BLaER1 (cell line): Measurements from ENCODE around the gene ALDH3A2.
"Not testable (repeated sequence)": the region's sequence is repeated elsewhere in the genome, so short reads cannot be mapped to it uniquely, and the experiment has no call there.

ENCODE experiments used
- H3K27ac ChIP-seq: shearing (Covaris generic); formaldehyde crosslinking; 2 replicates; pipeline ENCODE4 v1.8.1; 2022
- H3K27me3 ChIP-seq: shearing (Covaris generic); formaldehyde crosslinking; 2 replicates; pipeline ENCODE4 v1.8.1; 2022
- H3K36me3 ChIP-seq: shearing (Covaris generic); formaldehyde crosslinking; 2 replicates; pipeline ENCODE4 v1.8.1; 2022
- H3K4me1 ChIP-seq: shearing (Covaris generic); formaldehyde crosslinking; 2 replicates; pipeline ENCODE4 v1.8.1; 2022
- H3K4me2 ChIP-seq: shearing (Covaris generic); formaldehyde crosslinking; 2 replicates; pipeline ENCODE4 v1.8.1; 2022
- H3K4me3 ChIP-seq: shearing (Covaris generic); formaldehyde crosslinking; 2 replicates; pipeline ENCODE4 v1.8.1; 2022
- H3K9ac ChIP-seq: shearing (Covaris generic); formaldehyde crosslinking; 2 replicates; pipeline ENCODE4 v1.8.1; 2022
- H3K9me3 ChIP-seq: shearing (Covaris generic); formaldehyde crosslinking; 2 replicates; pipeline ENCODE4 v1.8.1; 2022
- H4K20me1 ChIP-seq: shearing (Covaris generic); formaldehyde crosslinking; 2 replicates; pipeline ENCODE4 v1.8.1; 2022
- Cebpa-rat ChIP-seq: shearing (Covaris generic); IDR thresholded peaks from 2 replicates; pipeline ENCODE4 v1.8.1; 2022

Gene ALDH3A2

DNA sequence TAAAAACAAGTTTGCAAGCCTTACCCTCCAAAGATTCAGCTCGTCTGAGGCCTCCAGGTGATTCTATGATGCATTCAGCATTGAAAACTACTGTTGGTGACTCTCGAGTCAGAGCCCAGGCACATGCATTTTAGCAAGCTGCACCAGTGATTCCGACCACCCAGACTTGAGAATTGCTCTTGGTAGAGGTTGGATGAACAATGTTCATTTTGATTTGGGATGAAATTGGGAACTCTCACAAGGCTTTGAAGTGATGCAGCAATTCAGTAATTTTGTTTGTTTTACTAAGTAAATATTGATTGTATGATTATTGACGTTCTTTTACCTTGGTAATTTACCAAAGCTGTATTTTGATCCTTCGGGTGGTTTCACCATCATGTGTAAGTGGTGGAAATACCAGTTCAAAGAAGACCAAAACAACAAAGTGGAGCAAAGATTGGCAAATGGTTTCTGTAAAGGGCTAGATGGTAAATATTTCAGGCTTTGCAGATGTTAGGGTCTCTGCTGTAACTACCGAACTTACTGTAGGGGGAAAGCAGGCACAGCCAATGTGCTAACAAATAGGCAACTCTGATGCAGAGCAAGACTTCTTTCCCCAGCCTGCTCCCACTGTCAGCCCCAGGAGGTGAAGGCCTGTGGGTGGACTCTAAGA is 11.8 kb downstream of the ALDH3A2 start:
- H3K4me3 ChIP-seq, result no peak overlapping the region
- H3K27ac ChIP-seq, result no peak overlapping the region
- H4K20me1 ChIP-seq, result no peaks in the 10 kb centered on the region
- H3K9ac ChIP-seq, result no peak overlapping the region
- H3K27me3 ChIP-seq, result no peaks in the 10 kb centered on the region
- no peaks in the 10 kb centered on the region for H3K9me3 ChIP-seq
- H3K36me3 ChIP-seq, result peaks cover 69% of the 10 kb centered on the region
- no peak for TF ChIP-seq Cebpa-rat
- H3K4me2 ChIP-seq, result no peak overlapping the region
- H3K4me1 ChIP-seq, result 0 out of 2 replicates have a peak, but pooled peaks cover 4% of the 10 kb centered on the region

DNA sequence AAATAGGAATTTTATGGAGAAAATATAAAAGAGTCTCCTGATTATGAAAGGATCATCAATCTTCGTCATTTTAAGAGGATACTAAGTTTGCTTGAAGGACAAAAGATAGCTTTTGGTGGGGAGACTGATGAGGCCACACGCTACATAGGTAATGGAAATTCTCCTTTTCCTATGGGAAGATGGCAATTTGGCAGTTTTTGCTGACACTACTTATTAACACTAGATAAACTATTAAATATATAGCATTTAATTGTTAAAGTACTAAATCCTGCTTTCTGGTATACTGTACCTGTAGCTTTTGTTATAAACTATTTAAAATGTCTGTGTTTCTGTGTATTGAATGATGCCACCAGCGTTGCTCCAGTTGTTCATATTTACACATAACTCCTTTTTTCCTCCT is 12.6 kb downstream of the ALDH3A2 start:
- Histone ChIP-seq H3K9ac (no peak overlapping the region), H3K36me3 (peaks cover 68% of the 10 kb centered on the region), H3K4me2 (no peak overlapping the region), H3K4me3 (no peak overlapping the region), H4K20me1 (no peaks in the 10 kb centered on the region), H3K4me1 (0 out of 2 replicates have a peak, but pooled peaks cover 4% of the 10 kb centered on the region), H3K27ac (no peak overlapping the region), H3K27me3 (no peaks in the 10 kb centered on the region), H3K9me3 (no peaks in the 10 kb centered on the region)
- no peak for TF ChIP-seq Cebpa-rat

DNA sequence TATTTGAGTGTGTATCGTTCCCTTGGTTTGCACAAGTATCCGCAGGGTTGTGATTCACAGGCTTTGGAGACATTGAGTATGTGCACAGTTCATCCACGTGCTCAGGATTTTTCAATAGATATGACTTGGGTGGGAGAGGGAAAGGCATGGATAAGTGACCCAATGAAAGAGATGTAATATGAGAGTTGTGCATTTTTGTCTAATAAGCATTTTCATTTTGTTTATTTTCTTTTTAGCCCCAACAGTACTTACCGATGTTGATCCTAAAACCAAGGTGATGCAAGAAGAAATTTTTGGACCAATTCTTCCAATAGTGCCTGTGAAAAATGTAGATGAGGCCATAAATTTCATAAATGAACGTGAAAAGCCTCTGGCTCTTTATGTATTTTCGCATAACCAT is 14.5 kb downstream of the ALDH3A2 start:
- H3K36me3 ChIP-seq, result peaks cover 61% of the 10 kb centered on the region
- no peak for TF ChIP-seq Cebpa-rat
- no peaks in the 10 kb centered on the region for H4K20me1 ChIP-seq
- no peak overlapping the region for H3K4me3 ChIP-seq
- no peak overlapping the region for H3K27ac ChIP-seq
- H3K27me3 ChIP-seq, result no peaks in the 10 kb centered on the region
- no peaks in the 10 kb centered on the region for H3K9me3 ChIP-seq
- H3K9ac ChIP-seq, result no peak overlapping the region
- no peaks in the 10 kb centered on the region for H3K4me1 ChIP-seq
- H3K4me2 ChIP-seq, result no peak overlapping the region

DNA sequence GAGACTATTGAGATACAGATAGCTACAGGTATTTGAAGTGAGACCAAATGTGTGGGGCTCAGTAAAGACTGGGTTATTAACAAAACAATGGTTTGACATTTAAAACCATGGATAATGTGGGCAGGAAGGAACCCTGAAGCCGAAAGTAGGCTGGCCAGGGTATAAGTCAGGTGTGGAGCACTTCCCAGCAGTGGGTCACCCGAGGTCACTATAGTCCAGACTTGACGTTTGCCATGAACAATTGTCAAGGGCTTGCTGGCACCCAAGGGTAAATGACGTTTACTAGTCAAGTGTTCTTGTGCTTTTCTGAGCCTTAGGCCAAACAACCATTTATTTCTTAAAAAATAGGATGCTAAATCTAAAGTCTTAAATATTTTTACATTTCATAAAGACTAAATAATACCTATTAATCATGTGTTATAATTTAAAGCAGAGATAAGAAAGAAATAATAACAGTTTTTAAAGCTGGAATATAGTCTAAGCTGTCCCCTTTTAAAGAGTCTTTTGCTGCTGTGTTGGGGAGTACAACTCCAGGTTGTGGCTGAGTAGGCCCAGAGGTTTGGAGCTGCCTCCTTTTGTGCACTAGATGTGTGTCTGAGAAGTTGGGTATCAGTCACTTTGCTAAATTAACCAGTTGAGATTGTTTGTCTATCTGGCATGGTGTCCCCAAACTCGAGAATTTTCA is 15.7 kb downstream of the ALDH3A2 start:
- Histone ChIP-seq H3K9me3 (no peaks in the 10 kb centered on the region), H3K4me2 (no peak overlapping the region), H3K27ac (no peak overlapping the region), H3K4me3 (no peak overlapping the region), H3K36me3 (peaks cover 52% of the 10 kb centered on the region), H3K27me3 (no peaks in the 10 kb centered on the region), H3K9ac (no peak overlapping the region), H4K20me1 (no peaks in the 10 kb centered on the region), H3K4me1 (no peaks in the 10 kb centered on the region)
- no peak for TF ChIP-seq Cebpa-rat

DNA sequence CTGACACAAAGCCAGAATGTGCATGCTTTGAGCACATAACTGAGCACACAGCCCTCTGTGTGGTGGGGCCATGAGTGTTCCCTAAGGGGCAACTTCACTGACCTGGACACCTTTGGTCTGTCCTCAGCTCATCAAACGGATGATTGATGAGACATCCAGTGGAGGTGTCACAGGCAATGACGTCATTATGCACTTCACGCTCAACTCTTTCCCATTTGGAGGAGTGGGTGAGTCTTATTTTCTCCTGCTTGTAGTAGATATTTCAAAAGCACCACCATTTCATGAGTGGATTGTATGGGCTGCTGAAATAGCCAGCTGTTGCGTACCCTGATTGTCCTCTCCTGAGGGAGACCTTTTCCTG is 16.2 kb downstream of the ALDH3A2 start:
- no peak overlapping the region for H3K9ac ChIP-seq
- H3K36me3 ChIP-seq, result peaks cover 47% of the 10 kb centered on the region
- H3K4me2 ChIP-seq, result no peak overlapping the region
- no peak for TF ChIP-seq Cebpa-rat
- no peaks in the 10 kb centered on the region for H3K9me3 ChIP-seq
- H4K20me1 ChIP-seq, result no peaks in the 10 kb centered on the region
- H3K4me3 ChIP-seq, result no peak overlapping the region
- H3K4me1 ChIP-seq, result no peaks in the 10 kb centered on the region
- no peak overlapping the region for H3K27ac ChIP-seq
- H3K27me3 ChIP-seq, result no peaks in the 10 kb centered on the region

DNA sequence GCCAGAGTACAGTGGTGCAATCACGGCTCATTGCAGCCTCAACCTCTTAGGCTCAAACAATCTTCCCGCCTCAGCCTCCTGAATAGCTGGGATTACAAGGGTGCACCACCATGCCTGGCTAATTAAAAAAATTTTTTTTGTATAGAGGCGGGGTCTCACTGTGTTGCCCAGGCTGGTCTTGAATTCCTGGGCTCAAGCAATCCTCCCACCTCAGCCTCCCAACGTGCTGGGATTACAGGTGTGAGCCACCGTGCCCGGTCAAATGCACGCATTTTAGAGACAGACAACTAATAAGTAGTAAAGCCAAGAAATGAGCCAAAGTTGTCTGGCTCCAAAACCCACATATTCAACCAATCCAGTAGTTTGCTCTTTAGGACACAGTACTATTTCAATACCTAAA is 21.1 kb downstream of the ALDH3A2 start:
- not testable (repeated sequence) for H3K4me3 ChIP-seq, H3K27me3 ChIP-seq, H3K9me3 ChIP-seq, H4K20me1 ChIP-seq, H3K27ac ChIP-seq, H3K9ac ChIP-seq, H3K4me1 ChIP-seq, H3K4me2 ChIP-seq
- peaks cover 47% of the 10 kb centered on the region for H3K36me3 ChIP-seq

DNA sequence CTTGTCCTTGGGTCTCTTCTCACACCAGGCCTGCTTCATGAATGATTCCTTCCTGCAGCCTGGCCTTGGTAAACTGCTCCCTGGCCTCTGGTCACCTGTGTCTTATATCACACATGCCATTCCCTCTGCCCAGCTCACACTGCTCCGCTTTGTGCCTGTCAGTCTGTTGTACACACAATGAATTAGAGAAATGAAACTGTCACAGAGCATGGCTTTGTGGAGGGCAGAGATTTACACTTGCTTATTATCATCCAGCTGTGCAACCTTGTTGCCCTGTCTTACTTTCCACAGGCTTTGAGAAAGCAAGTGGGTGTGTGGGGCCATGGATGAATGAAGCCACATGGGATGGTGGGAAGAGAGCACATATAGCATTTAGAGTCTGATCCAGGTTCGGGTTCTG is 22.4 kb downstream of the ALDH3A2 start:
- Histone ChIP-seq H3K36me3 (peaks cover 43% of the 10 kb centered on the region), H3K27ac (no peak overlapping the region)
- TF ChIP-seq Cebpa-rat, result no peak

DNA sequence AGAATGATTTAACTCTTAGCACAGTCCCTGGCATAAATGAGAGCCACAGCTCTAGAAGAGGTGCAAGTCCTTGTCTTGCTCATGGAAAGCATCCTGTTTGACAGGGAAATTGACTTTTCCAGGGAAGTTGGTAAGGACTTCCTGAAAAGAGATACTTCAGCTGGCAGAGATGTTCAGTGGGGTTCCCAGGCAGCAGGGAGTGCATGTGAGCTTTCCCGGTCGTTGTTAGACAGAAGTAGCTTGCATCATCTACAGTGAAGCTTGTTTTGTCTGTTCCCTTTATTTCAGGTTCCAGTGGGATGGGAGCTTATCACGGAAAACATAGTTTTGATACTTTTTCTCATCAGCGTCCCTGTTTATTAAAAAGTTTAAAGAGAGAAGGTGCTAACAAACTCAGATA is 22.9 kb downstream of the ALDH3A2 start:
- Histone ChIP-seq H4K20me1 (no peaks in the 10 kb centered on the region), H3K4me1 (no peaks in the 10 kb centered on the region), H3K4me2 (no peak overlapping the region), H3K27ac (no peak overlapping the region), H3K4me3 (no peak overlapping the region), H3K27me3 (no peaks in the 10 kb centered on the region), H3K9me3 (no peaks in the 10 kb centered on the region), H3K36me3 (peaks cover 44% of the 10 kb centered on the region), H3K9ac (no peak overlapping the region)
- TF ChIP-seq Cebpa-rat, result no peak

More for the DNA sequence above, 22.4 kb downstream of the ALDH3A2 start:
- no peak overlapping the region for H3K4me2 ChIP-seq
- H4K20me1 ChIP-seq, result no peaks in the 10 kb centered on the region
- H3K4me1 ChIP-seq, result no peaks in the 10 kb centered on the region
- H3K9me3 ChIP-seq, result no peaks in the 10 kb centered on the region
- no peak overlapping the region for H3K9ac ChIP-seq
- H3K4me3 ChIP-seq, result no peak overlapping the region
- no peaks in the 10 kb centered on the region for H3K27me3 ChIP-seq

DNA sequence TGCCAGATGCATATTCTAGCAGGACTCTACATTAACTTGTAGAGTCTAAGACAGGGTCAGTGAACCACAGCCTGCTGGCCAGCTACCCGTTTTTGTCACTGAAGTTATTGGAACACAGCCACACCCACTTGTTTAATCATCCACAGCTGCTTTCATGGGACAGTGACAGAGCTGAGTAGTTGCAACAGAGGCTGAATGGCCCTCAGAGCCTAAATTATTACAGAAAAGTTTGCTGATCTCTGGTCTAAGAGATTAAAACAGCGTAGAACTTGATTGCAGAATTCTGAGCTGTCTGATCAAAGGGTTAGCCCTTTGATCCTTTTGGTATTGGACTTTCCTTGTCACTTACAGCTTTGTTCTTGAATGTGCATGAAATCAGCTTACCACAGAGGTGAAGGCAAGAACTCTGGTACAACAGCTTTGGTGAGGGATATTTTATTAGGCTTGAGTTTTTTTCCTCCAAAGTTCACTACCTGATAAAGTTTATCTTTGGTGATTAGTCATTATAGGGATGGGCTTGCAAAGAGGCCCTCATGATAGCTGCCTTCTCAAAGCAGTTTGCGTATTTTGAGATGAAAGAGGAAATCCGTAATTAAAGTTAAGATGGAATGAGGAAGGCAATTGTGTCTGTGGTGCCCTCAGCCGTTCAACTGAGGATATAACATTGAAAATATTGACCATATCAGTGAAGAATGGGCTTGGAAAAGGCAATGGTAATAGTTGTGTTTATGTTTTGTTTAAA is 23.6 kb downstream of the ALDH3A2 start:
- H3K36me3 ChIP-seq, result peaks cover 50% of the 10 kb centered on the region

DNA sequence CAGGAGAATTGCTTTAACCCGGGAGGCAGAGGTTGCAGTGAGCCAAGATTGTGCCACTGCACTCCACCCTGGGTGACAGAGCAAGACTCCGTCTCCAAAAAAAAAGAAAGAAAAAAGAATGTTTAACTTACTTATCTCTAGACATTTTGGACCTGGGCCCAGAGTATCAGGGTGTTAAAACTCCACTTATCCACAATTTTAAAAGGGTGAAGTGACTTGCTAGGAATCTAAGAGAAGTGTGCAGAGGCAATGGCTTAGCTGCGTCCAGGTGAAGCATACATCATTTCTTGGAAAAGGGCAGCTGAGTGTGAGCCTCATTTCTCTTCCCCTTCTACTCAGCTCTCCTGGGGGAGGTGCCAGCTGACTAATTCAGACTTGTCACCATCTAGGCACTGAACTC is 25.1 kb downstream of the ALDH3A2 start:
- H3K27ac ChIP-seq, result no peak overlapping the region
- peaks cover 55% of the 10 kb centered on the region for H3K36me3 ChIP-seq
- no peaks in the 10 kb centered on the region for H4K20me1 ChIP-seq
- H3K9me3 ChIP-seq, result no peaks in the 10 kb centered on the region
- no peaks in the 10 kb centered on the region for H3K27me3 ChIP-seq
- H3K4me3 ChIP-seq, result no peak overlapping the region
- no peaks in the 10 kb centered on the region for H3K4me1 ChIP-seq
- TF ChIP-seq Cebpa-rat, result no peak
- no peak overlapping the region for H3K4me2 ChIP-seq
- no peak overlapping the region for H3K9ac ChIP-seq

More for the DNA sequence above, 23.6 kb downstream of the ALDH3A2 start:
- Histone ChIP-seq H4K20me1 (no peaks in the 10 kb centered on the region), H3K9ac (no peak overlapping the region), H3K4me3 (no peak overlapping the region), H3K9me3 (no peaks in the 10 kb centered on the region), H3K4me2 (no peak overlapping the region), H3K27ac (no peak overlapping the region), H3K4me1 (no peaks in the 10 kb centered on the region), H3K27me3 (no peaks in the 10 kb centered on the region)
- TF ChIP-seq Cebpa-rat, result no peak
